Measurements from ENCODE around the gene COPG2. TPM values are rescaled to one million over a fixed set of nuclear protein-coding genes. Genes with fewer than 3 reads are reported as not detected.
"Not testable (repeated sequence)": the region's sequence is repeated elsewhere in the genome, so short reads cannot be mapped to it uniquely, and the experiment has no call there.

The COPG2 gene
- total RNA-seq, 1 donor from 2014 or later = 19.7 TPM

- intact Hi-C loops (cut with DNase I) = no loop called here
- no peak for DNase-seq (ENCODE audit: low spot score)
These were observed 17.9 kb downstream of the COPG2 start for GRCh38 chr7:130650611-130651120.

- intact Hi-C loops (cut with DNase I) = no loop called here
- DNase-seq (ENCODE audit: low spot score) = no peak
These were observed 19.4 kb downstream of the COPG2 start for GRCh38 chr7:130649004-130649790.

GRCh38 chr7:130648580-130648979 lies 20.0 kb downstream of the COPG2 start:
- DNase-seq (ENCODE audit: low spot score) = no peak
- intact Hi-C loops (cut with DNase I) = no loop called here

GRCh38 chr7:130642383-130642782 lies 26.2 kb downstream of the COPG2 start:
- intact Hi-C loops (cut with DNase I) = no loop called here
- no peak for DNase-seq (ENCODE audit: low spot score)

GRCh38 chr7:130641497-130641896 lies 27.1 kb downstream of the COPG2 start:
- intact Hi-C loops (cut with DNase I) = no loop called here
- DNase-seq (ENCODE audit: low spot score) = no peak

- DNase-seq (ENCODE audit: low spot score) = no peak
- intact Hi-C loops (cut with DNase I) = no loop called here
These were observed 27.5 kb downstream of the COPG2 start for GRCh38 chr7:130641040-130641439.

- no peak for DNase-seq (ENCODE audit: low spot score)
- intact Hi-C loops (cut with DNase I) = no loop called here
These were observed 29.2 kb downstream of the COPG2 start for GRCh38 chr7:130639388-130639787.

- DNase-seq (ENCODE audit: low spot score) = no peak
- intact Hi-C loops (cut with DNase I) = no loop called here
These were observed 36.4 kb downstream of the COPG2 start for GRCh38 chr7:130632111-130632510.

- no peak for DNase-seq (ENCODE audit: low spot score)
- intact Hi-C loops (cut with DNase I) = no loop called here
These were observed 39.6 kb downstream of the COPG2 start for GRCh38 chr7:130628901-130629300.

- no peak for DNase-seq (ENCODE audit: low spot score)
- intact Hi-C loops (cut with DNase I) = no loop called here
These were observed 40.8 kb downstream of the COPG2 start for GRCh38 chr7:130627775-130628174.

- DNase-seq (ENCODE audit: low spot score) = no peak
- intact Hi-C loops (cut with DNase I) = no loop called here
These were observed 45.7 kb downstream of the COPG2 start for GRCh38 chr7:130622866-130623265.

GRCh38 chr7:130615583-130615982 lies 53.0 kb downstream of the COPG2 start:
- no peak for DNase-seq (ENCODE audit: low spot score)
- intact Hi-C loops (cut with DNase I) = no loop called here

GRCh38 chr7:130614449-130614848 lies 54.1 kb downstream of the COPG2 start:
- intact Hi-C loops (cut with DNase I) = no loop called here
- DNase-seq (ENCODE audit: low spot score) = no peak

- DNase-seq (ENCODE audit: low spot score) = no peak
- intact Hi-C loops (cut with DNase I) = no loop called here
These were observed 57.3 kb downstream of the COPG2 start for GRCh38 chr7:130611218-130611617.

GRCh38 chr7:130607066-130607465 lies 61.5 kb downstream of the COPG2 start:
- intact Hi-C loops (cut with DNase I); DNase-seq (ENCODE audit: low spot score): not testable (repeated sequence)

- DNase-seq (ENCODE audit: low spot score) = no peak
- intact Hi-C loops (cut with DNase I) = no loop called here
These were observed 62.4 kb downstream of the COPG2 start for GRCh38 chr7:130606161-130606560.

GRCh38 chr7:130598056-130598455 lies 70.5 kb downstream of the COPG2 start:
- intact Hi-C loops (cut with DNase I) = no loop called here
- no peak for DNase-seq (ENCODE audit: low spot score)

- DNase-seq (ENCODE audit: low spot score) = no peak
- intact Hi-C loops (cut with DNase I) = no loop called here
These were observed 72.6 kb downstream of the COPG2 start for GRCh38 chr7:130595986-130596385.

- DNase-seq (ENCODE audit: low spot score) = no peak
These were observed 75.5 kb downstream of the COPG2 start for GRCh38 chr7:130593033-130593432.

GRCh38 chr7:130591464-130591863 lies 77.1 kb downstream of the COPG2 start:
- DNase-seq (ENCODE audit: low spot score); intact Hi-C loops (cut with DNase I): not testable (repeated sequence)

More at GRCh38 chr7:130593033-130593432, 75.5 kb downstream of the COPG2 start:
- intact Hi-C loops (cut with DNase I) = no loop called here

- DNase-seq (ENCODE audit: low spot score); intact Hi-C loops (cut with DNase I): not testable (repeated sequence)
These were observed 82.6 kb downstream of the COPG2 start for GRCh38 chr7:130585932-130586331.
